Bladder microvascular endothelial cell (primary cell): ENCODE measurements around the gene RALA. TPM values are rescaled to one million over a fixed set of nuclear protein-coding genes. Genes with fewer than 3 reads are reported as not detected.

Experiments
- total RNA-seq: library from RNA; depleted of rRNA; stranded (reverse); fragments of >200 nt; gene quantifications from 2 replicates; pipeline ENCODE4 v1.2.3, GENCODE V29; 2014

The RALA gene, protein sequence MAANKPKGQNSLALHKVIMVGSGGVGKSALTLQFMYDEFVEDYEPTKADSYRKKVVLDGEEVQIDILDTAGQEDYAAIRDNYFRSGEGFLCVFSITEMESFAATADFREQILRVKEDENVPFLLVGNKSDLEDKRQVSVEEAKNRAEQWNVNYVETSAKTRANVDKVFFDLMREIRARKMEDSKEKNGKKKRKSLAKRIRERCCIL
- total RNA-seq = 39.7 and 68.1 TPM in 2 replicates

DNA sequence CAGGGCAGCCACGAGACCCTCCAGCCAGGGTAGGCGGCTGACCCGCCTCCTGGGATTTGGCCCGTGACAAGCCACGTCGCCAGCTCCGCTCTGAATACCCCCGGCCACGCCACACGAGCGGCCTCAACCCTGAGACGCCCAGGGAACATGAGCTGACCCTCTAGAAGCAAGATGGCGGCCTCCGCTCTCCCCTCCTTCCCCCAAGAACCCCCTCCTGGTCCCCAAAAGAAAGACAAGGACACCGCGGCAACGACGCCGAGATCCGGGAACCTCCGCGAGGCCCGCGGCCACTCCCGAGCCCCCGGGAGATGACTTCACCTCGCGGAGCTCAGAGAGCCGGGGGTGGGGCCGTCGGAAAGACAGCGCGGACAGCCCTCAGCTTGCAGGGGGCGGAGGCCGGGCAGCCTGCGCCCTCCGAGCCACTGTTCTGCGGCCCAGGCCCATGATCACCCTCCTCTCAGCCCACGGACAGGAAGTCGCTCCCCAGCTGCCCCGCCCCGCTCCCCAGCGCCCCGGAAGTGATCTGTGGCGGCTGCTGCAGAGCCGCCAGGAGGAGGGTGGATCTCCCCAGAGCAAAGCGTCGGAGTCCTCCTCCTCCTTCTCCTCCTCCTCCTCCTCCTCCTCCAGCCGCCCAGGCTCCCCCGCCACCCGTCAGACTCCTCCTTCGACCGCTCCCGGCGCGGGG, at the start of gene RALA:
Gene RALA, plus strand, starts transcription at position 526 of the 685 bp plus-strand sequence. CDS start 63,096 bp downstream, outside the sequence.

Other genes with a start within 250 kb of the RALA start
- 12.5 and 32.8 TPM in 2 replicates for gene YAE1, start 57.2 kb upstream of the RALA start, total RNA-seq